Tibial artery (tissue), 4 donors: ENCODE measurements around the gene SLC45A2.
"Not testable (repeated sequence)": the region's sequence is repeated elsewhere in the genome, so short reads cannot be mapped to it uniquely, and the experiment has no call there.

Experiments
- DNase-seq, 2 donors: peaks; one replicate each; pipeline ENCODE4 v3.0.0-alpha.2; 2019
- H3K27ac ChIP-seq, 2 donors: fragments of 200-600 bp; sonication (generic) in 1 of 2; 1 replicate in 1 of 2; 2 replicates in 1 of 2; pipeline ENCODE4 v1.5.1; 2018 to 2019; ENCODE audit warnings: mild to moderate bottlenecking in 1 of 2
- H3K27me3 ChIP-seq, 2 donors: fragments of 200-600 bp; sonication (generic) in 1 of 2; one replicate each; pipeline versions ENCODE4 v1.5.1 to v1.6.0; 2016 to 2019
- H3K36me3 ChIP-seq, 3 donors: fragments of 200-600 bp; sonication (generic) in 2 of 3; one replicate each; pipeline ENCODE4 v1.5.1; 2016 to 2019; ENCODE audit warnings: mild to moderate bottlenecking in 2 of 3
- H3K4me1 ChIP-seq, 4 donors: fragments of 200-600 bp; sonication (generic) in 2 of 4; 1 replicate in 3 of 4; 2 replicates in 1 of 4; pipeline ENCODE4 v1.5.1; 2016 to 2019
- H3K4me3 ChIP-seq, 2 donors: fragments of 200-600 bp; sonication (generic) in 1 of 2; 1 replicate in 1 of 2; 2 replicates in 1 of 2; pipeline ENCODE4 v1.5.1; 2018 to 2019; ENCODE audit warnings: mild to moderate bottlenecking in 2 of 2
- H3K9me3 ChIP-seq, 3 donors: fragments of 200-600 bp; sonication (generic) in 1 of 3; one replicate each; pipeline ENCODE4 v1.5.1; 2016 to 2019
- intact Hi-C: fragments of 100-400 bp; cut with DNase I; formaldehyde crosslinking; loops from one replicate; pipeline ENCODE4 v1.15.0; 2023; ENCODE audit warnings: low total_unique reads
- TF ChIP-seq, protein P1 (sequence below), 2 experiments: fragments of 200-600 bp in 1 of 2; fragments of 450-650 bp in 1 of 2; IDR thresholded peaks; one replicate each; pipeline ENCODE4 v1.5.1; 2017 to 2019; ENCODE audit warnings: antibody characterized with exemption in 2 of 2, mild to moderate bottlenecking in 1 of 2, moderate library complexity in 1 of 2

The SLC45A2 gene

DNA sequence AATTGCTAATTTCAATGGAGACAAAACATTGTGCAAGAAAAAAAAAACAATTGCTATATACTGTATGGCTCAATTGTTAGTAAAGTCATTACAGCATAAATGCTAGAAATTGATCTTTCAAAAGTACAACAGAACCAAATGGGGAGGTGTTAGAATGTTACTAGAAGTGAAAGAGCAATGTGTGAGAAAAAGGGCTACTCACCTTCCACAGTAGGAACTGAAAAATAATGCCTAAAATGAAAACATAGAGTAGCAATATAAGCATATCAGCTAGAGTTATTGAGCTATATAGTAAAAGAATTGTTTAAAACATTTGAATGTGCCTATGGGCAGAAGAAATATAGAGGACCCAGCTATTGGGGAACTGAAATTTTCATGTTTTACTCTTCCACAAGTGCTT, 59.2 kb downstream of the SLC45A2 start:
- no peaks in the 10 kb centered on the region for H3K4me1 ChIP-seq
- no peak for DNase-seq
- no peak overlapping the region for H3K27ac ChIP-seq
- no peaks in the 10 kb centered on the region for H3K9me3 ChIP-seq
- no peaks in the 10 kb centered on the region for H3K27me3 ChIP-seq
- H3K4me3 ChIP-seq: no peak overlapping the region
- no peaks in the 10 kb centered on the region for H3K36me3 ChIP-seq
- intact Hi-C loops: no loop called here
- TF ChIP-seq, protein P1, sequence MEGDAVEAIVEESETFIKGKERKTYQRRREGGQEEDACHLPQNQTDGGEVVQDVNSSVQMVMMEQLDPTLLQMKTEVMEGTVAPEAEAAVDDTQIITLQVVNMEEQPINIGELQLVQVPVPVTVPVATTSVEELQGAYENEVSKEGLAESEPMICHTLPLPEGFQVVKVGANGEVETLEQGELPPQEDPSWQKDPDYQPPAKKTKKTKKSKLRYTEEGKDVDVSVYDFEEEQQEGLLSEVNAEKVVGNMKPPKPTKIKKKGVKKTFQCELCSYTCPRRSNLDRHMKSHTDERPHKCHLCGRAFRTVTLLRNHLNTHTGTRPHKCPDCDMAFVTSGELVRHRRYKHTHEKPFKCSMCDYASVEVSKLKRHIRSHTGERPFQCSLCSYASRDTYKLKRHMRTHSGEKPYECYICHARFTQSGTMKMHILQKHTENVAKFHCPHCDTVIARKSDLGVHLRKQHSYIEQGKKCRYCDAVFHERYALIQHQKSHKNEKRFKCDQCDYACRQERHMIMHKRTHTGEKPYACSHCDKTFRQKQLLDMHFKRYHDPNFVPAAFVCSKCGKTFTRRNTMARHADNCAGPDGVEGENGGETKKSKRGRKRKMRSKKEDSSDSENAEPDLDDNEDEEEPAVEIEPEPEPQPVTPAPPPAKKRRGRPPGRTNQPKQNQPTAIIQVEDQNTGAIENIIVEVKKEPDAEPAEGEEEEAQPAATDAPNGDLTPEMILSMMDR (IDR thresholded peaks at IDR 0.05): no peak

DNA sequence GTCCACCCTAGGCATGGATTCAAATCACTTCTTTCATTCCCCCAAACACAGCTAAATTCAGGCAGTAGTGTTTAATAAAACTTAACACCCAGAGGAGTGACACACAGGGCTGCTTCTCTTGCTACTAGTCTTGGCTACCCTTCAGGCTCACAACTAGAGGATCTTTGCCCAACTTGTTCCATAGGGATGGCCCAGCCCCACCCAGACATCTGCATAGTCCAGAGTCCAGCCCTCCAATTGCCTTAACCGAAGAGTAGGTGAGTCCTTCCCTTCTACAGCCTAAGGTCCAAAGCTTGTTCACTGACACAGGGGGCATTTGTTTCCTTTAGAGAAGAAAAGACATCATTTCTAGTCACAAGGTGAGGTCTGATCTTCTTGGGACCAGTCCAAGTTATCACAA, 63.5 kb downstream of the SLC45A2 start:
- H3K27ac ChIP-seq: no peak overlapping the region
- no peaks in the 10 kb centered on the region for H3K4me1 ChIP-seq
- intact Hi-C loops: no loop called here
- no peaks in the 10 kb centered on the region for H3K36me3 ChIP-seq
- TF ChIP-seq, protein P1 (IDR thresholded peaks at IDR 0.05): no peak
- peaks cover 0 to 5% (median 0%) of the 10 kb centered on the region in 3 donors for H3K9me3 ChIP-seq
- H3K4me3 ChIP-seq: no peak overlapping the region
- DNase-seq: no peak
- no peaks in the 10 kb centered on the region for H3K27me3 ChIP-seq

DNA sequence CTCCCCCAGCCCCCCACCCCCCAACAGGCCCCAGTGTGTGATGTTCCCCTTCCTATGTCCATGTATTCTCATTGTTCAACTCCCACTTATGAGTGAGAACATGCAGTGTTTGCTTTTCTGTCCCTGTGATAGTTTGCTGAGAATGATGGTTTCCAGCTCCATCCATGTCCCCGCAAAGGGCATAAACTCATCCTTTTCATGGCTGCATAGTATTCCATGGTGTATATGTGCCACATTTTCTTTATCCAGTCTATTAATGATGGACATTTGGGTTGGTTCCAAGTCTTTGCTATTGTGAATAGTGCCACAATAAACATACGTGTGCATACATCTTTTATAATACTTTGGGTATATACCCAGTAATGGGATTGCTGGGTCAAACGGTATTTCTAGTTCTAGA, 69.6 kb downstream of the SLC45A2 start:
- H3K27ac ChIP-seq, H3K27me3 ChIP-seq, H3K36me3 ChIP-seq, DNase-seq, H3K4me3 ChIP-seq, H3K4me1 ChIP-seq, H3K9me3 ChIP-seq, intact Hi-C loops: not testable (repeated sequence)

DNA sequence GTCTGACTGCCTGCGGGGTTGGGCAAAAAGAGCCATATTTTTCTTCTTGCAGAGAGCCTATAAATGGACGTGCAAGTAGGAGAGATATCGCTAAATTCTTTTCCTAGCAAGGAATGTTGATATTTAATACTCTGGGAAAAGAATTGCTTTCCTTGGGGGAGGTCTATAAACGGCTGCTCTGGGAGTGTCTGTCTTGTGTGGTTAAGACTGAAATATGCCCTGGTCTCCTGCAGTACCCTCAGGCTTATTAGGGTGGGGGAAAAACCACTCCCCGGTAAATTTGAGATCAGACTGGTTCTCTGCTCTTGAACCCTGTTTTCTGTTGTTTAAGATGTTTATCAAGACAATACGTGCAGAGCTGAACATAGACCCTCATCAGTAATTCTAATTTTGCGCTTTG, 78.2 kb downstream of the SLC45A2 start:
- intact Hi-C loops, H3K4me1 ChIP-seq, H3K27me3 ChIP-seq, H3K4me3 ChIP-seq, DNase-seq, H3K36me3 ChIP-seq, H3K27ac ChIP-seq: not testable (repeated sequence)
- peaks cover 0 to 20% (median 8%) of the 10 kb centered on the region in 3 donors for H3K9me3 ChIP-seq

DNA sequence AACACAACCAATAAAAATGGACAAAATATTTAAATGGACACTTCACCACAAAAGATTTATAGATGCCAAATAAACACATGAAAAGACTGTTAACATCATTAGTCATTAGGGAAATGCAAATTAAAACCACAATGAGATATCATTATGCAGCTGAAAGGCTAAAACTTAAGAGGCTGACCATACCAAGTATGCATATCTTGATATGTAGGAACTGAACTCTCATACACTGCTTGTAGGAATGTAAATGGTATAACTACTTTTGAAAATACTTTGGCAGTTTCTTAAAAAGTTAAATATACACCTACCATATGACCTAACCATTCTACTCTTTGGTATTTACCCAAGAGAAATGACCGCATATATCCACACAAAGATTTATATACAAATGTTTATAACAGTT, 79.1 kb downstream of the SLC45A2 start:
- no peaks in the 10 kb centered on the region for H3K4me1 ChIP-seq
- TF ChIP-seq, protein P1 (IDR thresholded peaks at IDR 0.05): no peak
- peaks cover 0 to 20% (median 8%) of the 10 kb centered on the region in 3 donors for H3K9me3 ChIP-seq

DNA sequence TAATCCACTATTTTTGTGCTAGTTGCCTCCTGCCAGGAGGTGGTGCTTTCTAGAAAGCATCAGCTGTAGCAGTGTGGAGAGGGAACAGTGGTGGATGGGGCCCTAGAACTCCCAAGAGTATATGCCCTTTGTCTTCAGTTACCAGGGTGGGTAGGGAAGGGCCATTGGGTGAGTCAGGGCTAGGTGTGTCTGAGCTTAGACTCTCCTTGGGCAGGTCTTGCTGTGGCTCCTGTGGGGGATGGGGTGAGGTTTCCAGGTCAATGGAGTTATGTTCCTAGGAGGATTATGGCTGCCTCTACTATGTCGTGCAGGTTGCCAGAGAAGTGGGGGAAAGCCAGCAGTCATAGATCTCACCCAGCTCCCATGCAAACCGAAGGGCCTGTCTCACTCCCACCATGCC, 81.4 kb downstream of the SLC45A2 start:
- Histone ChIP-seq H3K4me1 (no peaks in the 10 kb centered on the region), H3K36me3 (no peaks in the 10 kb centered on the region), H3K4me3 (no peak overlapping the region), H3K27ac (no peak overlapping the region), H3K9me3 (peaks cover 0 to 20% (median 8%) of the 10 kb centered on the region in 3 donors), H3K27me3 (no peaks in the 10 kb centered on the region)
- TF ChIP-seq, protein P1 (IDR thresholded peaks at IDR 0.05): no peak
- no peak for DNase-seq
- intact Hi-C loops: no loop called here

More for the DNA sequence above, 79.1 kb downstream of the SLC45A2 start:
- Histone ChIP-seq H3K4me3 (no peak overlapping the region), H3K27me3 (no peaks in the 10 kb centered on the region), H3K36me3 (no peaks in the 10 kb centered on the region), H3K27ac (no peak overlapping the region)
- intact Hi-C loops: no loop called here
- DNase-seq: no peak

DNA sequence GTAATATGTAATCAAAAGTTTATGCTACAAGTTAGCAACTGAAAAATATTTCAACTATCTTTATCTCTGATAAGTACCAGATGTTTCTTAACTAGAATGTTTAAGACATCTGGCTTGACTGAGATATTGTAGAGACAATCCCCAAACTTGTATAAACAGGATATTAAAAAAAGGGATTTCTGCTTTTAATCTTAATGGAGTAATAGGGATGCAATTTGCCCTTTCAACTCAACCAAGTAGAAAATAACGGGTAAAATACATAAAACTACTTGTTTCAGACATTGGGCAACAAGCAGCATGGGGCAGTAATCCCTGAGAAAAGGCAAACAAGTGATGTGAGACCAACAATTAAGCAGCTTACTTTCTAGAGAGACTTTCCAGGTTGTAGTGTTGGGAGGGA, 83.3 kb downstream of the SLC45A2 start:
- Histone ChIP-seq H3K27ac (no peak overlapping the region), H3K36me3 (no peaks in the 10 kb centered on the region), H3K4me3 (no peak overlapping the region), H3K27me3 (no peaks in the 10 kb centered on the region), H3K9me3 (peaks cover 0 to 6% (median 3%) of the 10 kb centered on the region in 3 donors), H3K4me1 (no peaks in the 10 kb centered on the region)
- TF ChIP-seq, protein P1 (IDR thresholded peaks at IDR 0.05): no peak
- no peak for DNase-seq
- intact Hi-C loops: no loop called here
